ENCODE measurements around the gene IRAK3. TPM values are rescaled to one million over a fixed set of nuclear protein-coding genes. Genes with fewer than 3 reads are reported as not detected.
A peak's percentile ranks its signal among the peaks of the same experiment; 100 is the strongest.

Gene IRAK3
- total RNA-seq, 6 donors from 2014 or later, result 33.8 to 65.0 (median 39.7) TPM

- ATAC-seq (ENCODE audit: low FRiP score in 2 of 2), result peak in 1 of 2 donors; percentile 4
- Histone ChIP-seq H3K27ac (peak overlapping the region; percentile 92 to 99 (median 96)), H3K27me3 (no peaks in the 10 kb centered on the region), H3K4me3 (peak overlapping the region; percentile 27 to 69 (median 60)), H3K9me3 (no peaks in the 10 kb centered on the region), H3K36me3 (peaks cover 0 to 11% (median 3%) of the 10 kb centered on the region in 4 donors), H3K4me1 (peaks cover 27 to 51% (median 31%) of the 10 kb centered on the region in 4 donors)
- DNase-seq, result no peak
- 50 to 58% methylated on average over 1 of the region's 1 CpG for WGBS, 2 donors
- TF ChIP-seq POLR2A (IDR thresholded peaks at IDR 0.05) (peak in 1 of 4 donors; percentile 59), CTCF (IDR thresholded peaks at IDR 0.05) (no peak)
Measured at GRCh38 chr12:66190519-66191370, 1.7 kb downstream of the IRAK3 start.

GRCh38 chr12:66191547-66192126 lies 2.6 kb downstream of the IRAK3 start:
- ATAC-seq (ENCODE audit: low FRiP score in 2 of 2) (no peak), DNase-seq (no peak)
- TF ChIP-seq CTCF (IDR thresholded peaks at IDR 0.05) (no peak), POLR2A (IDR thresholded peaks at IDR 0.05) (no peak)
- Histone ChIP-seq H3K36me3 (peaks cover 0 to 11% (median 3%) of the 10 kb centered on the region in 4 donors), H3K27me3 (no peaks in the 10 kb centered on the region), H3K4me1 (peaks cover 36 to 58% (median 39%) of the 10 kb centered on the region in 4 donors), H3K4me3 (peak overlapping the region in 3 of 4 donors; percentile 54 to 69 (median 66)), H3K27ac (peak overlapping the region in 3 of 4 donors; percentile 92 to 99 (median 96)), H3K9me3 (no peaks in the 10 kb centered on the region)
- 53 to 67% methylated on average over 7 of the region's 7 CpGs for WGBS, 2 donors

DNA sequence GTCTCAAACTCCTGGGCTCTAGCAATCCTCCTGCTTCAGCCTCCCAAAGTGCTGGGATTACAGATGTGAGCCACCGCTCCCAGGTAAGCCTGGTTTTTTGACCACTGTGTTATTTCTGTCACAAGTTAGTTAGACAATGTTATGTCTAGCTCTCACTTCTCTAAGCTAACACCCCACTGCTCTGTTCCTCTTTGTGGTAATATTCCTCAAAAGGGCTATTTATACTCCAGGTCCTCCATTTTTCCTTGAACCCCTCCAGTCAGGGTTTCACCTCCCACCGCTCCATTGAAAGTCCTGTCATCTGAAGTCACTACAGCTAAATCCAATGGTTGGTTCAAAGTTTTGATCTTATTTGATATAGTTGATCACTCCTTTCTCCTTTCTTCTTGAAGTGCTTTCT lies 5.1 kb downstream of the IRAK3 start:
- TF ChIP-seq POLR2A (IDR thresholded peaks at IDR 0.05) (no peak), CTCF (IDR thresholded peaks at IDR 0.05) (no peak), POLR2AphosphoS5 (IDR thresholded peaks at IDR 0.05) (no peak), EP300 (IDR thresholded peaks at IDR 0.05) (no peak)
- Histone ChIP-seq H3K4me3 (no peak overlapping the region), H3K9me3 (no peaks in the 10 kb centered on the region), H3K36me3 (peaks cover 0 to 11% (median 3%) of the 10 kb centered on the region in 4 donors), H3K4me1 (peaks cover 50 to 64% (median 53%) of the 10 kb centered on the region in 4 donors), H3K27ac (peak overlapping the region in 3 of 4 donors; percentile 2 to 63 (median 38)), H3K27me3 (no peaks in the 10 kb centered on the region)
- WGBS, 2 donors, result 84 to 93% methylated on average over 2 of the region's 2 CpGs
- ATAC-seq (ENCODE audit: low FRiP score in 2 of 2) (no peak), DNase-seq (no peak)

DNA sequence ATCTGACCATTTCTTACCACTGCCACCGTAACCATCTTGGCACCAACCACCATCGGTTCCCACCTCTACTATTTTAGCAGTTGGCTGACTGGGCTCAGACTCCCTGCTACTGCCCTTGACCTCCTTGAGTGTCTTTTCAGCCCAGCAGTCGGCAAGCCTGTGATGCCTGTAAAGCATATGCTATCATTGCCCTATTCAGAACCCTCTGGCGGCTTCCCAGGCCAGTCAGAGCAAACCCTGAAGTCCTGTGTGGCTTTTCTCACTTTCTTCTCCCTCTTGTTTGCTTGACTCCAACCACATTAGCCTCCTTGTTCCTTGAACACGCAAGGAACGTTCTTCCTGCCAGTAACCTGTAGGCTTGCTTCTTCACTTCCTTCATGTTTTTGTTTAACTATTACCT lies 6.2 kb downstream of the IRAK3 start:
- Histone ChIP-seq H3K27ac (peak overlapping the region in 3 of 4 donors; percentile 27 to 67 (median 56)), H3K4me1 (peaks cover 50 to 63% (median 53%) of the 10 kb centered on the region in 4 donors)

More for the DNA sequence above, 6.2 kb downstream of the IRAK3 start:
- Histone ChIP-seq H3K4me3 (peak overlapping the region in 1 of 4 donors; percentile 1), H3K36me3 (peaks cover 0 to 11% (median 3%) of the 10 kb centered on the region in 4 donors), H3K9me3 (peaks cover 0 to 4% (median 0%) of the 10 kb centered on the region in 4 donors), H3K27me3 (no peaks in the 10 kb centered on the region)
- TF ChIP-seq POLR2AphosphoS5 (IDR thresholded peaks at IDR 0.05) (peak in 1 of 2 donors; percentile 8), POLR2A (IDR thresholded peaks at IDR 0.05) (no peak), EP300 (IDR thresholded peaks at IDR 0.05) (no peak), CTCF (IDR thresholded peaks at IDR 0.05) (no peak)
- DNase-seq (peak in 1 of 2 donors; percentile 26), ATAC-seq (ENCODE audit: low FRiP score in 2 of 2) (no peak)
- WGBS, 2 donors, result 70% methylated on average over 6 of the region's 6 CpGs
